K562 (cell line): ENCODE data around the gene CUL9. TPM values are rescaled to one million over a fixed set of nuclear protein-coding genes. Genes with fewer than 3 reads are reported as not detected.

ENCODE experiments used
- ATAC-seq: fragments of 200-7000 bp; cut with Tn5 transposase; 3 replicates; pipeline ENCODE4 v1.9.1; 2020; ENCODE audit warnings: moderate library complexity
- BruUV-seq: library from RNA; stranded (reverse); fragments of 400-500 nt; replicated peaks from 2 replicates; lab custom pipeline; 2021; lab: Mats Ljungman, UMichigan
- CTCF ChIA-PET: fragments of 300-600 bp; formaldehyde crosslinking; extraction: SDS; loops from one replicate; lab custom pipeline; 2021; ENCODE audit warnings: low intra/inter-chr PET ratio; lab: Yijun Ruan, JAX
- POLR2A ChIA-PET: fragments of 300-600, 350-650 bp; sonication (Branson Sonifier 250); formaldehyde crosslinking; extraction: SDS; loops from one replicate; lab custom pipeline; 2021; ENCODE audit warnings: antibody characterized with exemption, inconsistent platforms; lab: Yijun Ruan, JAX
- DNase-seq, 4 experiments: peaks; one replicate each; pipeline versions ENCODE4 v3.0.0 to v3.0.0-alpha.2; 2011 to 2018; ENCODE audit warnings: low spot score in 3 of 4, mixed read lengths in 3 of 4; ENCODE audit errors: extremely low read depth in 1 of 4
- FAIRE-seq: peaks from 2 replicates; lab custom pipeline; 2011; peaks lifted over from hg19 to GRCh38; lab: Jason Lieb, UNC
- H2AFZ ChIP-seq: 2 replicates; pipeline ENCODE4 v1.6.0; 2011; ENCODE audit warnings: low read depth, low read length, control low read depth, inconsistent platforms
- H3K27ac ChIP-seq: fragments of 200-600 bp; 3 replicates; pipeline ENCODE4 v1.8.0; 2011; ENCODE audit warnings: low read depth, mild to moderate bottlenecking, control low read depth, inconsistent platforms, low read length, moderate library complexity, mixed read lengths; ENCODE audit errors: extremely low read depth
- H3K27me3 ChIP-seq, 2 experiments: fragments of 300-600 bp in 1 of 2; 2 replicates in 1 of 2; 3 replicates in 1 of 2; pipeline versions ENCODE4 v1.6.0 to v1.8.0; 2011; ENCODE audit warnings: inconsistent platforms in 2 of 2, low read length in 2 of 2, mild to moderate bottlenecking in 1 of 2, mixed read lengths in 1 of 2, moderate library complexity in 1 of 2; ENCODE audit not compliant: control insufficient read depth in 2 of 2, insufficient read depth in 2 of 2
- H3K36me3 ChIP-seq: fragments of 300-600 bp; 3 replicates; pipeline ENCODE4 v1.8.0; 2011; ENCODE audit warnings: mild to moderate bottlenecking, low read length, inconsistent platforms; ENCODE audit not compliant: control insufficient read depth, insufficient read depth
- H3K4me1 ChIP-seq, 2 experiments: fragments of 200-600 bp in 1 of 2; replicated peaks in 1 of 2; 2 replicates in 1 of 2; 3 replicates in 1 of 2; pipeline versions ENCODE4 v1.5.1 to v1.8.0; 2011; ENCODE audit warnings: inconsistent platforms in 2 of 2, low read length in 2 of 2, mild to moderate bottlenecking in 1 of 2, mixed read lengths in 1 of 2, moderate library complexity in 1 of 2; ENCODE audit not compliant: control insufficient read depth in 2 of 2, insufficient read depth in 2 of 2
- H3K4me2 ChIP-seq: 2 replicates; pipeline ENCODE4 v1.6.1; 2011; ENCODE audit warnings: low read length, control low read depth, inconsistent platforms, mixed read lengths; ENCODE audit not compliant: insufficient read depth
- H3K4me3 ChIP-seq: fragments of 200-600 bp; sonication (generic), shearing (Covaris generic); 2 replicates; pipeline ENCODE4 v1.5.1; 2016; ENCODE audit warnings: control low read depth, inconsistent platforms
- H3K79me2 ChIP-seq: fragments of 200-600 bp; 3 replicates; pipeline ENCODE4 v1.8.0; 2011; ENCODE audit warnings: low read length, inconsistent platforms; ENCODE audit not compliant: control insufficient read depth, insufficient read depth
- H3K9ac ChIP-seq, 2 experiments: 2 replicates each; pipeline versions ENCODE4 v1.6.0 to v1.6.1; 2011; ENCODE audit warnings: low read depth in 2 of 2, low read length in 2 of 2, control low read depth in 1 of 2, inconsistent platforms in 1 of 2, mild to moderate bottlenecking in 1 of 2, mixed read lengths in 1 of 2; ENCODE audit not compliant: insufficient read depth in 1 of 2
- H3K9me1 ChIP-seq: one replicate; pipeline ENCODE4 v1.6.0; 2011; ENCODE audit warnings: inconsistent platforms, mild to moderate bottlenecking, low read length, moderate library complexity; ENCODE audit not compliant: control insufficient read depth, insufficient read depth
- H3K9me3 ChIP-seq: replicated peaks from 2 replicates; pipeline ENCODE4 v1.5.1; 2011; ENCODE audit warnings: low read depth, low read length, inconsistent platforms; ENCODE audit not compliant: control insufficient read depth, insufficient read depth
- H4K20me1 ChIP-seq: replicated peaks from 2 replicates; pipeline ENCODE4 v1.6.1; 2011; ENCODE audit warnings: low read length, inconsistent platforms, mixed read lengths; ENCODE audit not compliant: control insufficient read depth, insufficient read depth
- CBX5 ChIP-seq: IDR thresholded peaks from 2 replicates; pipeline ENCODE4 v1.6.1; 2014; ENCODE audit warnings: low read depth, borderline replicate concordance
- CEBPB ChIP-seq: fragments of 450-650 bp; IDR thresholded peaks from 2 replicates; pipeline ENCODE4 v1.6.1; 2016; ENCODE audit warnings: missing genetic modification characterization, missing compliant biosample characterization
- JUND ChIP-seq, 2 experiments: IDR thresholded peaks; 2 replicates in 1 of 2; 3 replicates in 1 of 2; pipeline ENCODE4 v1.6.1; 2011; ENCODE audit warnings: borderline replicate concordance in 2 of 2, low read depth in 2 of 2, low read length in 2 of 2, improper control_type of control experiment in 1 of 2, missing biosample characterization in 1 of 2, missing genetic modification characterization in 1 of 2, missing genetic modification reagents in 1 of 2
- NRF1 ChIP-seq, 2 experiments: fragments of 450-650 bp; IDR thresholded peaks in 1 of 2; conservative IDR thresholded peaks in 1 of 2; 2 replicates each; pipeline ENCODE4 v1.6.1; 2014; ENCODE audit warnings: mild to moderate bottlenecking in 2 of 2
- POLR2AphosphoS2 ChIP-seq: IDR thresholded peaks from 2 replicates; pipeline ENCODE4 v1.6.1; 2012; ENCODE audit warnings: low read length, improper control_type of control experiment
- TCF3 ChIP-seq: sonication (generic); formaldehyde crosslinking; IDR thresholded peaks from 2 replicates; pipeline ENCODE4 v1.4.0; 2020; ENCODE audit warnings: mild to moderate bottlenecking, missing genetic modification reagents
- THRAP3 ChIP-seq: fragments of 450-650 bp; IDR thresholded peaks from 2 replicates; pipeline ENCODE4 v1.6.1; 2016; ENCODE audit warnings: mild to moderate bottlenecking, inconsistent platforms, borderline replicate concordance
- ZMIZ1 ChIP-seq, 2 experiments: fragments of 150-350 bp in 1 of 2; IDR thresholded peaks; 2 replicates each; pipeline ENCODE4 v1.6.1; 2012 to 2016; ENCODE audit warnings: low read depth in 2 of 2, low read length in 2 of 2, mild to moderate bottlenecking in 1 of 2, moderate library complexity in 1 of 2
- ZNF146 ChIP-seq: IDR thresholded peaks from one replicate; pipeline ENCODE4 v1.6.1; 2018; ENCODE audit warnings: missing compliant biosample characterization; ENCODE audit not compliant: unreplicated experiment
- ZNF395 ChIP-seq: fragments of 200-800 bp; sonication (Bioruptor generic); IDR thresholded peaks from 2 replicates; pipeline ENCODE4 v1.6.1; 2017; ENCODE audit warnings: missing genetic modification characterization, missing compliant biosample characterization
- WGBS: fragments of 100-300 bp; shearing (Covaris generic); methylation state at CpG from one replicate; pipeline ENCODE4 v1.1.6; 2016; ENCODE audit warnings: low coverage, mixed read lengths; ENCODE audit not compliant: insufficient coverage; ENCODE audit errors: missing lambda C conversion rate; 5-methylcytosine and 5-hydroxymethylcytosine counted together
- in situ Hi-C: fragments of 300-500 bp; cut with MboI; formaldehyde crosslinking; loops from 4 replicates; pipeline ENCODE4 v1.15.0; 2018; ENCODE audit warnings: inconsistent platforms, mixed read lengths
- intact Hi-C: fragments of 100-400 bp; cut with micrococcal nuclease; formaldehyde crosslinking; loops from 2 replicates; pipeline ENCODE4 v1.14.2; 2022
- polyA plus RNA-seq, 8 experiments: library from polyadenylated mRNA; depleted of rRNA in 4 of 8; stranded (reverse) in 5 of 8; unstranded in 3 of 8; fragments of >200 nt; fragmentation: Nextera tagmentation in 2 of 8; fragmentation: Illumina TruSeq in 1 of 8; extraction: Ambion mirVana in 2 of 8; extraction: Trizol in 1 of 8; gene quantifications; 2 replicates each; pipeline versions ENCODE4 v1.2.1 to v1.2.3, GENCODE V29; 2011 to 2014; ENCODE audit warnings: inconsistent platforms in 1 of 8, missing spikeins in 1 of 8
- total RNA-seq, 7 experiments: library from RNA; depleted of rRNA in 6 of 7; stranded (reverse); fragments of >200 nt in 6 of 7; fragmentation: Illumina TruSeq in 2 of 7; extraction: Trizol in 2 of 7; gene quantifications; 2 replicates each; pipeline versions ENCODE4 v1.2.1 to v1.2.3, GENCODE V29; 2011 to 2021; ENCODE audit warnings: low replicate concordance in 1 of 7
- TF ChIP-seq, protein P1 (sequence below): IDR thresholded peaks from 3 replicates; pipeline ENCODE4 v1.6.1; 2011; ENCODE audit warnings: borderline replicate concordance, mild to moderate bottlenecking, moderate library complexity; ENCODE audit not compliant: insufficient read length; ENCODE audit errors: extremely low read depth

Gene CUL9
- total and polyA plus RNA-seq, 9 of the 15 experiments (the other 6 are each of a cell fraction or from before 2014, with no cell fraction given): 0.50 to 20.7 (median 6.6) TPM

GRCh38 chr6:43273707-43274106 lies 91.7 kb downstream of the CUL9 start:
- no peak for TF ChIP-seq THRAP3
- TF ChIP-seq, protein P1, sequence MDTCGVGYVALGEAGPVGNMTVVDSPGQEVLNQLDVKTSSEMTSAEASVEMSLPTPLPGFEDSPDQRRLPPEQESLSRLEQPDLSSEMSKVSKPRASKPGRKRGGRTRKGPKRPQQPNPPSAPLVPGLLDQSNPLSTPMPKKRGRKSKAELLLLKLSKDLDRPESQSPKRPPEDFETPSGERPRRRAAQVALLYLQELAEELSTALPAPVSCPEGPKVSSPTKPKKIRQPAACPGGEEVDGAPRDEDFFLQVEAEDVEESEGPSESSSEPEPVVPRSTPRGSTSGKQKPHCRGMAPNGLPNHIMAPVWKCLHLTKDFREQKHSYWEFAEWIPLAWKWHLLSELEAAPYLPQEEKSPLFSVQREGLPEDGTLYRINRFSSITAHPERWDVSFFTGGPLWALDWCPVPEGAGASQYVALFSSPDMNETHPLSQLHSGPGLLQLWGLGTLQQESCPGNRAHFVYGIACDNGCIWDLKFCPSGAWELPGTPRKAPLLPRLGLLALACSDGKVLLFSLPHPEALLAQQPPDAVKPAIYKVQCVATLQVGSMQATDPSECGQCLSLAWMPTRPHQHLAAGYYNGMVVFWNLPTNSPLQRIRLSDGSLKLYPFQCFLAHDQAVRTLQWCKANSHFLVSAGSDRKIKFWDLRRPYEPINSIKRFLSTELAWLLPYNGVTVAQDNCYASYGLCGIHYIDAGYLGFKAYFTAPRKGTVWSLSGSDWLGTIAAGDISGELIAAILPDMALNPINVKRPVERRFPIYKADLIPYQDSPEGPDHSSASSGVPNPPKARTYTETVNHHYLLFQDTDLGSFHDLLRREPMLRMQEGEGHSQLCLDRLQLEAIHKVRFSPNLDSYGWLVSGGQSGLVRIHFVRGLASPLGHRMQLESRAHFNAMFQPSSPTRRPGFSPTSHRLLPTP: no peak
- TF ChIP-seq ZNF146 (CRISPR knock-in tag): no peak
- no peak for TF ChIP-seq POLR2AphosphoS2
- no peak for TF ChIP-seq CEBPB (tag)
- TF ChIP-seq CBX5: no peak
- no peak for TF ChIP-seq ZMIZ1 (IDR thresholded peaks at IDR 0.05; ENCODE audit: low read depth in 2 of 2, low read length in 2 of 2)
- no peak for TF ChIP-seq NRF1 (conservative IDR thresholded peaks at IDR 0.05 in 1 of 2, IDR thresholded peaks at IDR 0.05 in 1 of 2)
- no peak for TF ChIP-seq TCF3 (CRISPR knock-in tag)
- TF ChIP-seq JUND (IDR thresholded peaks at IDR 0.05; ENCODE audit: borderline replicate concordance, low read depth, low read length): no peak
- no peak for TF ChIP-seq JUND (tag; IDR thresholded peaks at IDR 0.05; ENCODE audit: borderline replicate concordance, low read depth, low read length)
- no peak for TF ChIP-seq ZNF395 (CRISPR knock-in tag)
- WGBS: 0% methylated on average over 2 of the region's 2 CpGs
- POLR2A ChIA-PET: interaction anchor here (0.5 to 1.2 kb wide), 4 partner anchors 13 to 344 kb away, joined by 3 read pairs; no protein-coding TSS in a partner anchor
- Histone ChIP-seq H4K20me1 (0 out of 2 replicates have a peak, but pooled peaks cover 6% of the 10 kb centered on the region), H3K36me3 (no peaks in the 10 kb centered on the region), H3K4me3 (no peak overlapping the region), H3K4me1 (peaks cover 10 to 40% of the 10 kb centered on the region in 2 experiments), H3K4me2 (no peak overlapping the region), H3K79me2 (no peaks in the 10 kb centered on the region), H3K27me3 (peaks cover 25 to 60% of the 10 kb centered on the region in 2 experiments), H3K9ac (no peak overlapping the region), H3K9me1 (no peaks in the 10 kb centered on the region), H2AFZ (no peak overlapping the region), H3K9me3 (no peaks in the 10 kb centered on the region), H3K27ac (no peak overlapping the region)
- BruUV-seq: no TSS peak
- ATAC-seq (no peak), DNase-seq (no peak), FAIRE-seq (no peak)
- CTCF ChIA-PET: interaction anchor here (0.7 kb wide), 1 partner anchor 15 kb away, joined by 3 read pairs; no protein-coding TSS in a partner anchor
- in situ Hi-C loops (loop anchor here (5.0 kb wide), 1 partner anchor 59 kb away; no protein-coding TSS in a partner anchor), intact Hi-C loops (no loop called here)
